Right renal cortex interstitium (tissue), 3 donors: ENCODE results near the gene NR1I3. TPM values are rescaled to one million over a fixed set of nuclear protein-coding genes. Genes with fewer than 3 reads are reported as not detected.
"Not testable (repeated sequence)": the region's sequence is repeated elsewhere in the genome, so short reads cannot be mapped to it uniquely, and the experiment has no call there.

Experiments
- DNase-seq, 3 donors: peaks; one replicate each; pipeline ENCODE4 v3.0.0-alpha.2; 2013; ENCODE audit warnings: low read depth in 3 of 3, low spot score in 2 of 3
- polyA plus RNA-seq, 3 donors: library from polyadenylated mRNA; unstranded; fragments of 120-200 nt; gene quantifications; one replicate each; pipeline ENCODE4 v1.2.1, GENCODE V29; 2013; ENCODE audit not compliant: insufficient read length in 3 of 3

The NR1I3 gene
- 1 to 10 TPM; 1.5 to 4.7 (median 4.1) TPM for polyA plus RNA-seq

- DNase-seq, result no peak
Observed at GRCh38 chr1:161238039-161238473, at the start of gene NR1I3. NR1I3 (minus strand) TSS chr1:161238203; CDS start chr1:161236565, 1,638 bp downstream.

GRCh38 chr1:161287482-161288054 lies 49.6 kb upstream of the NR1I3 start:
- DNase-seq, result no peak

GRCh38 chr1:161285521-161285920 lies 47.5 kb upstream of the NR1I3 start:
- DNase-seq, result no peak

GRCh38 chr1:161285113-161285512 lies 47.1 kb upstream of the NR1I3 start:
- no peak for DNase-seq

- DNase-seq, result no peak
Observed at GRCh38 chr1:161282991-161283390, 45.0 kb upstream of the NR1I3 start.

GRCh38 chr1:161274874-161275273 lies 36.9 kb upstream of the NR1I3 start:
- no peak for DNase-seq

- DNase-seq, result no peak
Observed at GRCh38 chr1:161273402-161273801, 35.4 kb upstream of the NR1I3 start.

- DNase-seq, result no peak
Observed at GRCh38 chr1:161267321-161267720, 29.3 kb upstream of the NR1I3 start.

GRCh38 chr1:161266836-161267235 lies 28.8 kb upstream of the NR1I3 start:
- DNase-seq, result no peak

GRCh38 chr1:161266202-161266601 lies 28.2 kb upstream of the NR1I3 start:
- no peak for DNase-seq

GRCh38 chr1:161265305-161265704 lies 27.3 kb upstream of the NR1I3 start:
- DNase-seq, result no peak

GRCh38 chr1:161261261-161262235 lies 23.5 kb upstream of the NR1I3 start:
- no peak for DNase-seq

- DNase-seq, result no peak
Observed at GRCh38 chr1:161260376-161261260, 22.6 kb upstream of the NR1I3 start.

- no peak for DNase-seq
Observed at GRCh38 chr1:161259765-161260164, 21.8 kb upstream of the NR1I3 start.

GRCh38 chr1:161259345-161259702 lies 21.3 kb upstream of the NR1I3 start:
- no peak for DNase-seq

GRCh38 chr1:161258439-161259344 lies 20.7 kb upstream of the NR1I3 start, which contains the start of gene PCP4L1:
PCP4L1 (plus strand) TSS chr1:161258745; CDS start chr1:161258975, 230 bp downstream.
- peak; percentile 42 to 55 (median 43) for DNase-seq

- DNase-seq, result not testable (repeated sequence)
Observed at GRCh38 chr1:161257109-161257508, 19.1 kb upstream of the NR1I3 start.

- DNase-seq, result not testable (repeated sequence)
Observed at GRCh38 chr1:161255955-161256520, 18.0 kb upstream of the NR1I3 start.

GRCh38 chr1:161255302-161255701 lies 17.3 kb upstream of the NR1I3 start:
- not testable (repeated sequence) for DNase-seq
